ENCODE measurements around the gene PIGS. TPM values are rescaled to one million over a fixed set of nuclear protein-coding genes. Genes with fewer than 3 reads are reported as not detected.

PIGS gene
- polyA plus RNA-seq, 4 donors = 37.5 to 99.7 (median 96.4) TPM

GRCh38 chr17:28551421-28552175, 19.7 kb downstream of the PIGS start:
- DNase-seq (ENCODE audit: low read depth in 4 of 4, low spot score in 3 of 4) = no peak

GRCh38 chr17:28550858-28551257, 20.5 kb downstream of the PIGS start:
- no peak for DNase-seq (ENCODE audit: low read depth in 4 of 4, low spot score in 3 of 4)

GRCh38 chr17:28549236-28550132, 21.8 kb downstream of the PIGS start:
- DNase-seq (ENCODE audit: low read depth in 4 of 4, low spot score in 3 of 4) = no peak

- DNase-seq (ENCODE audit: low read depth in 4 of 4, low spot score in 3 of 4) = no peak
Observed at GRCh38 chr17:28548417-28549130, 22.8 kb downstream of the PIGS start.

- DNase-seq (ENCODE audit: low read depth in 4 of 4, low spot score in 3 of 4) = no peak
Observed at GRCh38 chr17:28547623-28548416, 23.5 kb downstream of the PIGS start.

GRCh38 chr17:28547096-28547622, 24.2 kb downstream of the PIGS start:
- DNase-seq (ENCODE audit: low read depth in 4 of 4, low spot score in 3 of 4) = no peak

- no peak for DNase-seq (ENCODE audit: low read depth in 4 of 4, low spot score in 3 of 4)
Observed at GRCh38 chr17:28545787-28546415, 25.4 kb downstream of the PIGS start.

- no peak for DNase-seq (ENCODE audit: low read depth in 4 of 4, low spot score in 3 of 4)
Observed at GRCh38 chr17:28545141-28545503, 26.2 kb downstream of the PIGS start.

- DNase-seq (ENCODE audit: low read depth in 4 of 4, low spot score in 3 of 4) = no peak
Observed at GRCh38 chr17:28544402-28545140, 26.8 kb downstream of the PIGS start.

- no peak for DNase-seq (ENCODE audit: low read depth in 4 of 4, low spot score in 3 of 4)
Observed at GRCh38 chr17:28541439-28541838, 29.9 kb downstream of the PIGS start.

GRCh38 chr17:28540231-28540630, 31.1 kb downstream of the PIGS start:
- DNase-seq (ENCODE audit: low read depth in 4 of 4, low spot score in 3 of 4) = no peak

- no peak for DNase-seq (ENCODE audit: low read depth in 4 of 4, low spot score in 3 of 4)
Observed at GRCh38 chr17:28538296-28538895, 32.9 kb downstream of the PIGS start.

- no peak for DNase-seq (ENCODE audit: low read depth in 4 of 4, low spot score in 3 of 4)
Observed at GRCh38 chr17:28537219-28537610, 34.1 kb downstream of the PIGS start.

GRCh38 chr17:28536532-28537218, 34.6 kb downstream of the PIGS start:
- no peak for DNase-seq (ENCODE audit: low read depth in 4 of 4, low spot score in 3 of 4)

- DNase-seq (ENCODE audit: low read depth in 4 of 4, low spot score in 3 of 4) = no peak
Observed at GRCh38 chr17:28534740-28535375, 36.5 kb downstream of the PIGS start.

GRCh38 chr17:28533091-28533807, 38.1 kb downstream of the PIGS start:
- DNase-seq (ENCODE audit: low read depth in 4 of 4, low spot score in 3 of 4) = no peak
